HG03457 (cell line): ENCODE data around the gene KCNIP4.
A peak's percentile ranks its signal among the peaks of the same experiment; 100 is the strongest.
"Not testable (repeated sequence)": the region's sequence is repeated elsewhere in the genome, so short reads cannot be mapped to it uniquely, and the experiment has no call there.

ENCODE experiments used
- ATAC-seq: cut with Tn5 transposase; IDR thresholded peaks from one replicate; pipeline ENCODE4 v1.9.1; 2021; ENCODE audit warnings: moderate number of reproducible peaks; ENCODE audit not compliant: unreplicated experiment

KCNIP4 gene

DNA sequence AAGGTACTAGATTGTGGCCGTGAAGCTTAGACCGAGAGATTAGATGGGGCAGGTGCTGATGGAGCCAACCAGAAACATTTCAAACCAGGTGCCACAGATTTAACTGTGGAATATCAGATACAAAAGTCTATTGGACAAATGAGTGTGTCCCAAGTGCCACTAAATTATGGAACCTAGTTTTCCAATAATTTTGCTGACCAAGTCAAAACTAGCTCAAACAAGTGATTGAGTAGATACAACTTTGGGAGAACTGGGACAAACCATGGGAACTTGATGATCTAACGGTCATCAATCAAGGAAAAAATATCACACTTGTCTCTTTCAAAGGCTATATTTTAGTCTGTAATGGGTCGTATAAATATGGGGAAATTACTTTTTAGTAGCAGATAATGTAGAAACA lies 562.9 kb downstream of the KCNIP4 start:
- no peak for ATAC-seq

DNA sequence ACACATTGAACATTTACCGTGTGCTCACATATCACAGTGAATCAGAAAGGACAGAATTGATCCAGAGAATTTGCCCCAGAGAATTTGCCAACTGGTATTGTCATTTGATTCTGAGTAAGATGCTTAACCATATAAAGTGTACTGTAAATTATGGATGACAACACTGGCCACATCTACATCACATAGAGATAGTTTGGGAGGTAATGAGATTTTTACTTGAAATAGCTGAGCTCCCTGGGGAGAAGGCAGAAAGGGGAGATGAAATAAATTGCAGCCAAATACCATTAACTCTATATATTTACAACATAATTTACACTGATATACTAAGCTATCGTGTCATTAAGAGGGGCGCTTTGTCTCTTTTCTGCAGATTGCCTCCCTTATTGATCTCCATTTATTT lies 564.0 kb downstream of the KCNIP4 start:
- ATAC-seq = no peak

DNA sequence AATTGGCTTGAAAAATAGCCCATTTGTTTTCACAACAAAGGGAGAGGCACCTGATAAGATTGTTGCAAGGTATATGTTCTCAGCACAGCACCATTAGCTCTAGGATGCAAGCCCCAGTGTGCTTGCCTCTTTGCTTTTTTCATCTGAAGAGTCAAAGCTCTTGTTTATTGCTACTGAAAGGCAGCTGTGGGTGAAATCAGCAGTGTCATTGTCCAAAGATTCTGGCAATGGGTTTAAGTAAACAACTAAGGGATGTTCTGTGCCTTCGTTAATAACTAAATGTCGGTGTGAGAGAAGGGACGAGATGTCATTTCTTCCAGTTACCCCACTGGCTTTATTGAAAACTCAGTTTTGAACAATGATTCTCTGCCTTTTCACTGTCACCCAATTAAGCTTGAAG lies 567.7 kb downstream of the KCNIP4 start:
- ATAC-seq = no peak

DNA sequence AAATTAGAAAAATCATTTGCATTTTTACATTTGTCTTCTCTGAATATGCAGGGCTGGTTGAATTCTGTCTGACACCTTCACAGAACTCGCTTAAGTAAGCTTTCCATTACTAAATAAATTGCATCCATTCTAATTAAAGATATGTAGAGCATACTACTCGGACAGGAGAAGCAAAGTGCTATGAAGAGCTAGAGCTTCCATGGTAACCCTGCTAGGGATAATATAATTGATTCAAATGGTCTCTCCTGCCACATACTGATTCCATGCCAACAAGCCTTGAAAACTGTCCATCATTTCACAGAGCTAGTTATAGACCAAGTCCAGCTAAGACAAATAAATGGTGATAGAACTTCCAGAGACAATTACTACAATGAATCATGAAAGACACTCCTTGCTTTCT lies 571.5 kb downstream of the KCNIP4 start:
- no peak for ATAC-seq

DNA sequence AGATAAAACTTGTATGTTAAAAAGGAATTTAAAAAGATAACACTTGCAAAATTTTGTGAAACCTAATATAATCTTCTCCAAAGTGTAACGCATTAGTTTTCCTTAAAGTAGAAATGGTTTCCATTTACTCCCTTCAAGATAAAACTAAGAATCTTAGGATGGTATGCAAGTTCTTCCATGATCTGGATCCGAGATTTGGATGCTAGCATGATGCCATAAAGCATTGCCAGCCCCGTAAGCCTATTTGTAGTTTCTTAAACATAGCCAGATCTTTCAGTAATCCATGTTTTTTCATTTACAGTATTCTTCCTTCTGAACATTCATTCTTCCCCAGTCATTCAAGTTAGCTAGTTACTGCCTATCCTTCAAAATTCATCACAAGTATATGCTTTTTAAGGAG lies 572.4 kb downstream of the KCNIP4 start:
- ATAC-seq = no peak

DNA sequence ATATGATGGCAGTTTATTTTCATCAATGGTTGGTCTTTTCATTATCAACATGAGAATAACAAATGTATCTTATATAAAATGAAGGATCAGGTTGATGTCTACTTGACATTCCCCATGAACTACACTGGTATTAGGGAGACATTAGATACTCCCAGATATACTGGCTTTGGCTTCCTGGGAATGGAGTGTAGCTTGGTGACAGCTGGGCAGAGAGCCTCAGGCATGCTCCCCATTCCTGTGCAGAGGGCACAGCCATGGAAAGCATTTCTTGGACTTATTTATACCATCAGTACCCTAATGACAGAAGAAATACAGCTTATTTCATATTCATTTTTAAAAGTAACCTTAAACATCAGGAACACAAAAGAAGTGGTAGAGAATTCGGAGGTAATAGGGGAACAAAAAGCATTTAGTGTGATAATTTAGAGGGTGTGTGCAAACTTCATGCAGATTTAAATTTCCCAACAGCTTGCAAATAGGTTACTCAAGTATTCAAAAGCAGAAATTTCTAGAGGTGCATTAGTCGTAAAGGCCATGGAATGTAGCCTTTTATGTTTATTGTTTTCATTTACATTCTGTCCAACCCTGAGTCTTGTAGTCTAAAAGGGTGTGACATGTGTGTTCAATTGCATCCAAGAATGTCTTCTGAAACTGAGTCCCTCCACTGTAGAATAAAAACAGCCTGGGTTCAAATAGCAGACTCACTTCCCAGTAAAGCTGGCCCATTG lies 573.8 kb downstream of the KCNIP4 start:
- no peak for ATAC-seq

DNA sequence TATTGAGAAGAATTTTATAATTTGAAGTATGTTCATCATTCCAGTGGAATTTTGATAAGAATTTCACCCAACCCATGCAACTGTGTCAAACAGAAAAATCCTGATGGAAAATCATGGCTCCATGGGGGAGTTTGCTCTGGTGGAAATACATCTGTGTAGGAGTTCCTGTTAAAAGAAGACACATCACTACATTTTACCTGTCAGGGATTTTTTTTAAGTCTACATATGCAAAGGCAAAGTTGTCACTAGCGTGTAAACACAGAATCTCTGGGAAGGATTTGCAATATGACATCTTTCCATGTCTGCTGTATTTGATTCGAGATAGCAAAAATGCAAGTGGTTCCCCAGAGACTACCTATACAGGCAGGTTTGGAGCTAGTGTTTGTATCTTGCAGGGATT lies 581.0 kb downstream of the KCNIP4 start:
- ATAC-seq = no peak

DNA sequence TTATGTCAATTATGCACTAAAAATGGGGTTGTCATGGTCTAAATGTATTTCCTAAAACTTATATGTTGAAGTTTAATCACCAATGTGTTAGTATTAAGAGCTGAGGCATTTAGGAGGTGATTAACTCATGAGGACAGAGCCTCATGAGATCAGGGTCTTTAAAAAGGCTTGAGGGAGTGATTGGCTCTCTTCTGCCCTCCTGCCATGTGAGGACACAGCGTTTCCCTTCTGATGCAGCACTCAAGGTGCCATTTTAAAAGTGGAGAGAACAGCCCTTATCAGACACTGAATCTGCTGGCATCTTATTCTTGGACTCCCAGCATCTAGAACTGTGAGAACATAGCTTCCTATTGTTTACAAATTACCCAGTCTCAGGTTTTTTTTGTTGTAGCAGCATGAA lies 581.7 kb downstream of the KCNIP4 start:
- no peak for ATAC-seq

DNA sequence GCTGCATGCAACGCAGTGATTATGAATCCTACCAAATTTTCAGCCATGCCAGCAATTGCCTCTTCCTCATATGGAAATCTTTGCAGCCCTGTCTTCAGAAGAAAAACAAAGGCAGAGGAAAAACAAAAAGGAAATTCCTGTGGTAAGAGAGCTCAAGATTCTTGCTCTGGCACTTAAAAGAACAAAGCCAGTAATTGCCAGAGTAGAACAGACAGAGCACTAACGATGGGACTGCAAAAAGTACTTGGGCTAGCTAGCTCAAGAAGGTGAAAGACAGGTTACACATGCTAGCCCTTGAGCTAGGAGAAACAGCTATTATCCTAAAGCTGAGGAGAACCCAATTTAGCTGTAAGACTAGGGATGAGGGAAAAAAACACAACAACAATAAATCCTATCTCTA lies 582.3 kb downstream of the KCNIP4 start:
- ATAC-seq = no peak

DNA sequence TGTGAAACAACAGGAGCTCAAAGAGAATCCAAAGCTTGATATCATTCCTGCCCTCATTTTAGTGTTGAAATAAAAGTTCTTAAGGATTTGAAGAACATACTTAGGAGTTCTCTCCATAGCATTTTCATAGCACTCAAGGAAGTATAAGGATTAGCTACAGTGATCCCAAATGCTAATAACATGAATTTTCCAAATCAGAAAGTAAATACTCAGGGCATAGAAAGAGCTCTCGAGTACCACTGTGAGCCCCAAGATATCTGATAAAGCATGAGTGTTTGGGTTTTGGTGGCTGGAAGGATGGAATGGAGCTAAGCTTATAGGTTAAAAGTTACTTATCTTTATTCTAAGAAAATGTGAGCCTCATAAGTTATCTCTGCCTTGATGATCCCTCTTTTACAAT lies 584.9 kb downstream of the KCNIP4 start:
- ATAC-seq = no peak

DNA sequence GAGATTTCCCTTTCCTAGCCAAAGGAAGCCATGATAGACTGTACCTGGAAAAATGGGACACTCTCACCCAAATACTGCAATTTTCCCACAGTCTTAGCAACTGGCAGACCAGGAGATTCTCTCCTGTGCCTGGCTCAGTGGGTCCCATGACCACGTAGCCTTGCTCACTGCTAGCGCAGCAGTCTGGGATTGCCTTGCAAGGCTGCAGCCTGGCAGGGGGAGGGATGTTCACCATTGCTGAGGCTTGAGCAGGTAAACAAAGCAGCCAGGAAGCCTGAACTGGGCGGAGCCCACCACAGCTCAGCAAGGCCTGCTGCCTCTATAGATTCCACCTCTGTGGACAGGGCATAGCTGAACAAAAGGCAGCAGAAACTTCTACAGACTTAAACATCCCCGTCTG lies 596.2 kb downstream of the KCNIP4 start:
- ATAC-seq = not testable (repeated sequence)

DNA sequence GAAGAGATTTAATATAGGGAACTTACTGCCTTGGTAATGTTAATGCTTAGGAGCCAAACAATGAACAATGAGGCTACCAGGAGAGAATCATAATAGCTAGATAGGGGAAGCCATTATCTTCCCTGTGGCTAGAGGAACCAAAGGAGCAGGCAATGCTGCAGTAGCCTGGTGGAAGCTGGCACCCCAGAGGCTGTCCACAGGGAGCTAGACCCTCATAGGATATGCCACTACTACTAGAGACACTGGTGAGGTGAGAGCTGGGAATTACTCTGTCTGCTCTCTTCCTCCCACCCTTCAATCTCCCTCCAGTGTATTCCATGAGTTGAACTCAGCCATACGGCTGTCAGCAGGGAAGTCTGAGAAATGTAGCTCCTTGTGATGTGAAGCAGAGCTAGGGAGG lies 601.4 kb downstream of the KCNIP4 start:
- no peak for ATAC-seq

DNA sequence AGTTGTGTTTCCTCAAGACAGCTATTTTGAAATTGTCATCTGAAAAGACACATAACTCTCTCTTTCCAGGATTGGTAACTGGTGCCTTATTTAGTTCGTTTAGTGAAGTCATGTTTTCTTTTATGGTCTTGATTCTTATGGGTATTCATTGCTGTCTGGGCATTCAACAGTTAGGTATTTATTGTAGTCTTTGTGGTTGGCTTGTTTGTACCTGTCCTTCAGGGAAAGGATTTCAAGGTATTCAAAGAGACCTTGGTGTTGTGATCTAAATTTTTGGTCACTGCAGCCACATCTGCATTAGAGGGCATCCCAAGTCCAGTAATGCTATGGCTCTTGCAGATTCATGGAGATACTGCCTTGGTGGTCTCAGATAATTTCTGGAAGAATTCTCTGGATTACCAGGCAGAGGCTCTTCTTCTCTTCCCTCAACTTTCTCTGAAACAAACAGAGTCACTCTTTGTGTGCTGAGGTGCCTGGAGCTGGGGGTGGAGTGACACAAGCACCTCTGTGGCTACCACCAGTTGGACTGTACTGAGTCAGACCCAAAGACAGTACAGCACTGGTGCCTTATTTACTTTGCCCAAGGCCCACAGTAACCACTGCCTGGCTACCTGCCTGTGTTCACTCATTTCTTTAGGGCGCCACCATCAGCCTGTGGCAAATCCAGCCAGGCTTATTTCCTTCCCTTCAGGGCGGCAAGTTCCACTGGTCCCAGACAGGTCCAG lies 620.4 kb downstream of the KCNIP4 start:
- no peak for ATAC-seq

DNA sequence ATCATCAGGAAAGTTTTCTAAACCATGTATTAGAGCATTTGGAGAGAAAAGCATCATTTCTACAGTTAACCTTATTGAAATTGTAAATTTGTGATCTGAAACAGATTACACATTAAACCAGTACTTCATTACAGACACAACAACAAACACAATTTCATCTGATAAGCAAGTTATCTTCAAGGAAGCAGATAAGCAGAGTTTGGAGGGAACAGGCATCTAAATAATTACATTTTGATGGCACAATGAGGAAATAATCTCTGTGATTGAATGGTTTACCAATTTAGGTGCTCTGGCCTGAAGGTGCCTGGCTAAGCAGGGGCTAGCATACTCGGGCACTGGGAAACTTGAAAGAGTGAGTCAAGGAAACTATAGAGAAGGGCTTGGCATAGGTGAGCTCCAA lies 628.5 kb downstream of the KCNIP4 start:
- no peak for ATAC-seq

DNA sequence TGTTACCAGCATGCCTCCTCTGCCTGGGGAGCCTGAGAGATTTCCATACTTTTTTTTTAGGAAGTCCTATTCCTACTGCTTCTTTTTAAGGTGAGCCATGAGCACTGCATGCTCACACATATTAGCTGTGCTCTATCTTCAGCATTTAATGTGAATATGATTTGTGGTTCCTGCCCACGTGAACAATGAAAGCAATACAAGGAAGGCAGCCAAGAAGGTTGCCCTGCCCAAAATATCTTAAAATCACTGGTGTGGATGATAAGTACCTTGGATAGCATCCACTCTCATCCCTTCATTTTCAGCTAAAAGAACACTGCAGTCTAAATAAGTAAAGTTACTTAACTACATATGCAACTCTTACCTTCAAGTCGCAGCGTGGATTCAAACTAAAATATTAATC lies 640.9 kb downstream of the KCNIP4 start:
- ATAC-seq = no peak

DNA sequence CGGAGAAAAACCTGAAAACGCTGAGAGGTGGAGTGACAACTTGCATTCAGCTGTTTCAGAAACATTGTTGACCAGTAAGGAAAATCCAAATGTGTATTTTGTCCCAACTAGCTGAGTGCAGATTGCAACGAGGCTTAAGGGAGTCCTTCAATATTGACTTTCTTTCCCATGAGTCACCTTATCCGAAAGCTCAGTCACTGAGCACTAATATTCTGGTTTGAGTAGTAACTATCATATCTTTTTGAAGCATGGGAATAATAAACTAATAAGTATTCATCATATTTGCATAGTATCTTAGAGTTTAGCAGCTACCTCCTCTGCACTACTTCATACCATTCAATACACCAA lies 644.1 kb downstream of the KCNIP4 start:
- no peak for ATAC-seq

DNA sequence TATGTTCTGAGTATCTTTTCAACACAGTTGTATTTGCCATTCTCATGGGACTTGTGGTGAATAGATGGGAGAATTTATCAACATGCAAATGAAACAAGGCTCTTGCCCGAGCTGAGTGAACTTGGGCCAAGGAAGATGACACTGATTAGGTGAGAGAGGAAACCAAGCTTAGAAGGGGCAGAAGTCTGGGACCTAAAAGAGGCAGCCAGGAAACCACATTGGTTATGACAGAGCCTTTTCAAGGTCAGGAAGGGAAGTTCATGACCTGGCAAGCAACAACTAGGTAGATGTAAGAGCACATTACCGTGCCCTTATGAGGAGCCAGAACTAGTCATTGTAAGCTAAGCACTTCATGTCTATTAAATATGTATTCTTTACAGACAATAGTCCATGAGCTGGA lies 658.0 kb downstream of the KCNIP4 start:
- peak; percentile 61 for ATAC-seq

DNA sequence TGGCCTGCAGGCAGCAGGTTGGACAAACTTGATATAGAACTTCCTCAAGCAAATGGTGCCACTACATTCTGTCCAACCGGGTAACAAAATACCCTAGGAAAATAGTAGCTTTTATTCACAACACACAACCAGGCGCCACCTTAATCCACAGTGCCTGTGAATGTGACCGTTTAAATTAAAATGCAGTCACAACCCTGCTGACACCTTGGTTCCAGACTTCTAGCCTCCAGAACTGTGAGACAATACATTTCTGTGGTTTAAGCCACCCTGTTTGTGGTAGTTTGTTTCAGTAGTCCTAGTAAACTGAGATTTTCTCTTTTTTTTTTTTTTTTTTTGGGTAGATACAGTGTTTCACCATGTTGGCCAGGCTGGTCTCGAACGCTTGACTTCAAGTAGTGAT lies 672.5 kb downstream of the KCNIP4 start:
- ATAC-seq = no peak

DNA sequence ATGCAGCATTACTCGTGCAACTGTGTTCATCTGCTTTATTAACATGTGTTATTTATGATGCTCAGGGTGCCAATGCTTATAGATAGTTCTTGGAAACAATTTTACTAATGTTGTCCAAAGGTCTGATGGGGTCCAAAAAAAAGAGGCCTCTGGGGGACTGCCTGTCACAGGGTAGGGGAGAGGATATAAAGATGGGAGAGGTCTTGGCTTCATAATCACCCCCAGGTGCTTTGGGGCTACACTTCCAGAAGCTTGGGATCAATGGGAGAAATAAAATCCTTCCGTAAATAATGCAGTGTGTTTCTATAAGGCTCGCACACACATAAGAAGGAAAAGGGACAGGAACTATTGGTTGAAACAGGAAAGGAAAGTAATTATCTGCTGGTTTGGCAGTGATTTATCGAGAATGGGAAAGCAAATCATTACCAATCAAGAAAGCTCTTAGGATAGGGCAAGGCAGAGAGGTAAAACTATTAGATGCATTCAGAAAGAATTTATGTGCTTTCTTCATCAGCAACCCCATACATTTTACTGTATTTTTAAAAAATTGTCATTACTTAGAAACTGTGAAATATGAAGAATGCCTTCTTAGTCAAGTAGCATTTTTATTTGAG lies 677.0 kb downstream of the KCNIP4 start:
- ATAC-seq = no peak

DNA sequence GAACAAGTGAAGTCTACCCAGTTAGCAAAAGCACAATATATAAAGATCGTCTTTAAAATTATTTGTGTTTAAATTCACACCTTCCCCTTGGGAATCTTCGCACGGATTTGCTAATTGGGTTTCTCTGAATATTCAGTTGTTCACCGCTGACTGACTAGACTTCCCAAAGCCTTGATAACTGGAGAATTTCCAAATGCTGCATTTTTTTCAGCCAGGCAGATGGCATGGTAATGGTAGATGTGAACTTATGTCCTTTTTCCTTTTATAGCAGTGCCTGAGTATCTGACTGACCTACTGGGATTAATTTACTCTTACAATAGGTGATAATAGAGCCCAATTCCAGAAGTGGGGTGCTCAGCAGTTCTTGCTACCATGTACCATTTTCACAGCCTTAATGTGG lies 700.2 kb downstream of the KCNIP4 start:
- ATAC-seq = no peak

DNA sequence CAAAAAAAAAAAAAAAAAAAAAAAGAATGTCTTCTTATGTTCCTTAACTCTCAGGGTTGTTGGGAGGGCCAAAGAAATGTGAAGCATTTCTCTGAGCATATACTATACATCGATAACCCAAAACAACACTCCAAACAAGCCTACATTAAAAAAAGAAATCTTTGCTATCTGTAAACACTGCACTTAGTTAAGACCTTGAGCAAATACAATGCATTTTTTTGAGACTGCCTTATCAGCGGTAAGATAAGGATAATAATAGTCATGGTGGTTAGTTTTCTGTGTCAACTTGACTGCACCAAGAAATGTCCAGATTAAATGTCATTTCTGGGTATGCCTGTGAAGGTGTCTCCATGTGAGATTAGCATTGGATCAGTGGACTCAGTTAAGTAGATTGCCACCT lies 706.4 kb downstream of the KCNIP4 start:
- ATAC-seq = no peak
